ENCODE data around the gene NEU2. TPM values are rescaled to one million over a fixed set of nuclear protein-coding genes. Genes with fewer than 3 reads are reported as not detected.
"Not testable (repeated sequence)": the region's sequence is repeated elsewhere in the genome, so short reads cannot be mapped to it uniquely, and the experiment has no call there.

Gene NEU2
- total and polyA plus RNA-seq, 2 of the 4 experiments (the other 2 are of a cell fraction) = not detected

GRCh38 chr2:233051241-233052149 is 19.0 kb downstream of the NEU2 start (continued):
- TF ChIP-seq NFE2L2 (IDR thresholded peaks at IDR 0.05; ENCODE audit: low read depth, low read length) = no peak

GRCh38 chr2:233052517-233052916 is 20.0 kb downstream of the NEU2 start:
- H3K79me1 ChIP-seq (ENCODE audit: low read depth in 1 of 2, low read length in 2 of 2); DNase-seq; H2AK9ac ChIP-seq (replicated peaks; ENCODE audit: low read depth, low read length, poor library complexity); H3K4me3 ChIP-seq (ENCODE audit: insufficient read depth, low read depth, low read length); H4K8ac ChIP-seq (ENCODE audit: low read depth in 2 of 2, low read length in 2 of 2); H3K23ac ChIP-seq (ENCODE audit: low read depth, low read length); H4K20me1 ChIP-seq (ENCODE audit: insufficient read depth, low read length); CTCF ChIA-PET; dilution Hi-C loops (cut with HindIII; ENCODE audit: low sequenced_read_pairs, unreplicated experiment); H3K9me3 ChIP-seq (ENCODE audit: control insufficient read depth, insufficient read depth, low read length); H3K4me1 ChIP-seq (ENCODE audit: control insufficient read depth, insufficient read depth, low read length); H3K36me3 ChIP-seq (ENCODE audit: control insufficient read depth, insufficient read depth, low read length); H3K4ac ChIP-seq (ENCODE audit: low read depth, low read length); H2AK5ac ChIP-seq (ENCODE audit: low read depth, low read length); H3K14ac ChIP-seq (replicated peaks; ENCODE audit: low read depth, low read length); H2BK120ac ChIP-seq (ENCODE audit: low read depth, low read length); BruUV-seq (replicated peaks); H3K18ac ChIP-seq (ENCODE audit: low read depth, low read length); H3K4me2 ChIP-seq (ENCODE audit: low read depth, low read length); H3K27ac ChIP-seq (ENCODE audit: insufficient read depth, low read length); H4K91ac ChIP-seq (ENCODE audit: insufficient read depth, low read depth, low read length); POLR2A ChIA-PET (ENCODE audit: unreplicated experiment); H3K56ac ChIP-seq (ENCODE audit: extremely low read depth, insufficient read depth, low read length); ATAC-seq (ENCODE audit: low read depth); H2BK20ac ChIP-seq (ENCODE audit: low read depth, low read length); H2BK15ac ChIP-seq (ENCODE audit: low read depth, low read length); intact Hi-C loops (cut with micrococcal nuclease); H3K9ac ChIP-seq (ENCODE audit: low read depth, low read length); H3K9me1 ChIP-seq (ENCODE audit: insufficient read depth, low read length); H2AFZ ChIP-seq (replicated peaks; ENCODE audit: low read length, poor library complexity); H2BK5ac ChIP-seq (ENCODE audit: low read depth, low read length, poor library complexity, severe bottlenecking); H4K5ac ChIP-seq (ENCODE audit: low read depth, low read length): not testable (repeated sequence)
- in situ Hi-C loops (cut with MboI; ENCODE audit: low sequenced_read_pairs) = loop anchor here (10.0 kb wide), 1 partner anchor 198 kb away; no protein-coding TSS in a partner anchor
- WGBS, 2 experiments (ENCODE audit: extremely low coverage in 2 of 2, insufficient read length in 1 of 2) = no CpG with 5 or more reads among the region's 4 CpGs
- peaks cover 38% of the 10 kb centered on the region for H3K27me3 ChIP-seq (ENCODE audit: control insufficient read depth, insufficient read depth, low read length)

Data from IMR-90 (cell line).